ENCODE results near the gene ADAMTS2.

The ADAMTS2 gene

GRCh38 chr5:179129607-179130071 lies 215.6 kb downstream of the ADAMTS2 start:
- DNase-seq (ENCODE audit: low read depth in 1 of 2, low spot score in 1 of 2) = no peak

- DNase-seq (ENCODE audit: low read depth in 1 of 2, low spot score in 1 of 2) = no peak
These were observed 216.3 kb downstream of the ADAMTS2 start for GRCh38 chr5:179128976-179129375.

- no peak for DNase-seq (ENCODE audit: low read depth in 1 of 2, low spot score in 1 of 2)
These were observed 217.3 kb downstream of the ADAMTS2 start for GRCh38 chr5:179128041-179128365.

GRCh38 chr5:179127136-179128040 lies 217.9 kb downstream of the ADAMTS2 start:
- no peak for DNase-seq (ENCODE audit: low read depth in 1 of 2, low spot score in 1 of 2)

- DNase-seq (ENCODE audit: low read depth in 1 of 2, low spot score in 1 of 2) = no peak
These were observed 218.7 kb downstream of the ADAMTS2 start for GRCh38 chr5:179126506-179126991.

GRCh38 chr5:179125789-179126505 lies 219.3 kb downstream of the ADAMTS2 start:
- DNase-seq (ENCODE audit: low read depth in 1 of 2, low spot score in 1 of 2) = no peak

GRCh38 chr5:179124853-179125788 lies 220.1 kb downstream of the ADAMTS2 start:
- no peak for DNase-seq (ENCODE audit: low read depth in 1 of 2, low spot score in 1 of 2)

GRCh38 chr5:179124273-179124852 lies 220.9 kb downstream of the ADAMTS2 start:
- no peak for DNase-seq (ENCODE audit: low read depth in 1 of 2, low spot score in 1 of 2)

- no peak for DNase-seq (ENCODE audit: low read depth in 1 of 2, low spot score in 1 of 2)
These were observed 221.6 kb downstream of the ADAMTS2 start for GRCh38 chr5:179123491-179124272.

- DNase-seq (ENCODE audit: low read depth in 1 of 2, low spot score in 1 of 2) = no peak
These were observed 222.2 kb downstream of the ADAMTS2 start for GRCh38 chr5:179123109-179123426.

GRCh38 chr5:179122411-179123108 lies 222.7 kb downstream of the ADAMTS2 start:
- DNase-seq (ENCODE audit: low read depth in 1 of 2, low spot score in 1 of 2) = no peak

- no peak for DNase-seq (ENCODE audit: low read depth in 1 of 2, low spot score in 1 of 2)
These were observed 223.6 kb downstream of the ADAMTS2 start for GRCh38 chr5:179121667-179122111.

GRCh38 chr5:179120951-179121666 lies 224.2 kb downstream of the ADAMTS2 start:
- no peak for DNase-seq (ENCODE audit: low read depth in 1 of 2, low spot score in 1 of 2)

- DNase-seq (ENCODE audit: low read depth in 1 of 2, low spot score in 1 of 2) = no peak
These were observed 224.8 kb downstream of the ADAMTS2 start for GRCh38 chr5:179120421-179120861.

- no peak for DNase-seq (ENCODE audit: low read depth in 1 of 2, low spot score in 1 of 2)
These were observed 225.7 kb downstream of the ADAMTS2 start for GRCh38 chr5:179119415-179120170.

- DNase-seq (ENCODE audit: low read depth in 1 of 2, low spot score in 1 of 2) = no peak
These were observed 226.4 kb downstream of the ADAMTS2 start for GRCh38 chr5:179118756-179119414.

- no peak for DNase-seq (ENCODE audit: low read depth in 1 of 2, low spot score in 1 of 2)
These were observed 226.9 kb downstream of the ADAMTS2 start for GRCh38 chr5:179118338-179118737.

Measured in stimulated activated CD4-positive, alpha-beta T cell treated with anti-CD3 and anti-CD28 coated beads, Interleukin-15, amount 100 ng/mL, for 1 hour (primary cell).